Right lobe of liver (tissue), 6 donors: Measurements from ENCODE around the gene KCNJ12. TPM values are rescaled to one million over a fixed set of nuclear protein-coding genes. Genes with fewer than 3 reads are reported as not detected.

Source experiments
- ATAC-seq, 4 donors: fragments of 200-7000 bp; cut with Tn5 transposase; one replicate each; pipeline ENCODE4 v1.9.1; 2020; ENCODE audit warnings: mild to moderate bottlenecking in 4 of 4, moderate library complexity in 4 of 4
- DNase-seq, 3 donors: peaks; one replicate each; pipeline ENCODE4 v3.0.0-alpha.2; 2020
- H3K27ac ChIP-seq, 3 donors: fragments of 200-600 bp; one replicate each; pipeline ENCODE4 v1.8.0; 2022
- H3K27me3 ChIP-seq, 2 donors: fragments of 200-600 bp; one replicate each; pipeline ENCODE4 v1.8.0; 2022
- H3K36me3 ChIP-seq, 4 donors: fragments of 200-600 bp; sonication (generic) in 1 of 4; one replicate each; pipeline versions ENCODE4 v1.5.1 to v1.8.0; 2017 to 2022; ENCODE audit warnings: control low read depth in 1 of 4
- H3K4me1 ChIP-seq, 4 donors: fragments of 200-600 bp; sonication (generic) in 1 of 4; one replicate each; pipeline versions ENCODE4 v1.5.1 to v1.8.0; 2017 to 2022; ENCODE audit warnings: control low read depth in 1 of 4
- H3K4me3 ChIP-seq, 3 donors: fragments of 200-600 bp; one replicate each; pipeline ENCODE4 v1.8.0; 2022
- H3K9me3 ChIP-seq, 4 donors: fragments of 200-600 bp; sonication (generic) in 1 of 4; one replicate each; pipeline versions ENCODE4 v1.5.1 to v1.8.0; 2017 to 2022; ENCODE audit warnings: control low read depth in 1 of 4
- CTCF ChIP-seq, 4 donors: fragments of 200-600 bp in 3 of 4; fragments of 450-650 bp in 1 of 4; IDR thresholded peaks; one replicate each; pipeline versions ENCODE4 v1.5.1 to v1.8.0; 2016 to 2022; ENCODE audit warnings: antibody characterized with exemption in 4 of 4, mild to moderate bottlenecking in 2 of 4
- POLR2A ChIP-seq: fragments of 450-650 bp; IDR thresholded peaks from one replicate; pipeline ENCODE4 v1.6.1; 2017; ENCODE audit warnings: antibody characterized with exemption, mild to moderate bottlenecking
- WGBS: methylation state at CpG from one replicate; pipeline ENCODE4 v1.1.6; 2018; ENCODE audit warnings: low coverage, low lambda C conversion rate; ENCODE audit not compliant: insufficient coverage; ENCODE audit errors: missing lambda C conversion rate; 5-methylcytosine and 5-hydroxymethylcytosine counted together
- intact Hi-C, 2 donors: fragments of 100-400 bp; cut with DNase I; formaldehyde crosslinking; loops; one replicate each; pipeline versions ENCODE4 v1.11.2 to v1.14.1; 2022
- total RNA-seq, 6 experiments: library from RNA; depleted of rRNA in 2 of 6; stranded (reverse); fragments of >200 nt in 2 of 6; fragmentation: NEBNext Ultra II Directional in 3 of 6; extraction: Animal tissue kit (Norgen Biotek cat#: 25700) in 3 of 6; gene quantifications; one replicate each; pipeline versions ENCODE4 v1.1.0 to v1.2.4, GENCODE V29; 2016 to 2023
- donor health status: DM: no; HTN: yes; CAD: no.
- donor health status: DM: no; HTN: no; CAD: no.
- donor health status: DM: no; HTN: no; CAD: no.
- donor health status: DM: no; HTN: yes; CAD: no.
- donor health status: DM: no; HTN: yes; CAD: no.

Gene KCNJ12
- total RNA-seq, 6 experiments from 2014 or later: 0.07 to 2.2 (median 0.23) TPM

- Histone ChIP-seq H3K27ac (no peak overlapping the region), H3K4me3 (no peak overlapping the region), H3K36me3 (no peaks in the 10 kb centered on the region), H3K9me3 (no peaks in the 10 kb centered on the region), H3K27me3 (no peaks in the 10 kb centered on the region), H3K4me1 (no peaks in the 10 kb centered on the region)
- intact Hi-C loops: loop anchor here in 1 of 2 donors (10.0 kb wide), 1 partner anchor 55 kb away; no protein-coding TSS in a partner anchor
- no peak for ATAC-seq
- no peak for DNase-seq
- 38% methylated on average over 3 of the region's 8 CpGs for WGBS
- TF ChIP-seq CTCF (IDR thresholded peaks at IDR 0.05): no peak
- no peak for TF ChIP-seq POLR2A
Observed at GRCh38 chr17:21459536-21459935, 83.4 kb downstream of the KCNJ12 start.

DNA sequence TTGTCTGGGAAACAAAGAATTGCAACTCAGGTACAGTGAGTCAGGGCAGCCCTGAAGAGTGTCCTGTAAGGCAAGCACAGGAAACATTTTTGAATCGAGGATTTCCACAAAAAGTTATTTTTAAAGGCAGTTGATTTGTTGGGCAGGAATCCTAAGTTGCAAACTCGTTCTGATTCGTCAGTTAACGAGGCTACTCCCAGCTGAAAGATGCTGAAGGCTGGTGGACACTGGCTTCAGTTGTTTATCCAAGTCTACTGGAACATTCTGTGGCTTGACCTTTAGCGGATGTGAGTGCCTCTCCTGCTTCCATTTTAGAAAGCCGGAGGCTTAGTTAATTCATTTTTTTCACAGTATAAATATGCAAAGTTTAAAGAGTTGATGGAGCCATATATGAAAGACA, 84.2 kb downstream of the KCNJ12 start:
- intact Hi-C loops: no loop called here
- H3K9me3 ChIP-seq: no peaks in the 10 kb centered on the region
- 40% methylated on average over 6 of the region's 6 CpGs for WGBS
- no peak overlapping the region for H3K4me3 ChIP-seq
- DNase-seq (no peak), ATAC-seq (no peak)
- H3K36me3 ChIP-seq: no peaks in the 10 kb centered on the region
- TF ChIP-seq CTCF (IDR thresholded peaks at IDR 0.05): no peak
- no peak for TF ChIP-seq POLR2A
- no peaks in the 10 kb centered on the region for H3K27me3 ChIP-seq
- no peak overlapping the region for H3K27ac ChIP-seq
- no peaks in the 10 kb centered on the region for H3K4me1 ChIP-seq

DNA sequence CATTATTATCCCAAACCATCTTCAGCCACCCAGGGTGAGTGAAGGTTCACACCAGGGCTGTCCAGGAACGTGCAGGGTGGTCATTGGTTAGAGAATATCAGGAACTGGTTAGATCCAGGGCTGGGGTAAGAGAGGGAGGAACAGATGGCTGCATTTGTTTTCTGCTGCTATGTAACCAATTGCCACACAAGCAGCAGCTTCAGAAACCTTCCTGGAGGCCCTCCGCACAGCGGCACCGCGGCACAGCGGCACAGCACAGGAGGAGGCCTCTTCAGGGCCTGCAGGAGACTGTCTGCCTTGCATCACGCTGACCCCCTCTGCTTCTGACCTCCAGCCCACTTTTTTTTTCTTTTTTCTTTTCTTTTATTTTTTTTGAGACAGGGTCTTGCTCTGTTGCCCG, 86.1 kb downstream of the KCNJ12 start:
- TF ChIP-seq POLR2A (no peak), CTCF (IDR thresholded peaks at IDR 0.05) (no peak)
- H3K27ac ChIP-seq: no peak overlapping the region
- H3K36me3 ChIP-seq: no peaks in the 10 kb centered on the region
- 46% methylated on average over 4 of the region's 8 CpGs for WGBS
- no peak overlapping the region for H3K4me3 ChIP-seq
- intact Hi-C loops: no loop called here
- DNase-seq: no peak
- no peaks in the 10 kb centered on the region for H3K4me1 ChIP-seq
- H3K9me3 ChIP-seq: no peaks in the 10 kb centered on the region
- no peaks in the 10 kb centered on the region for H3K27me3 ChIP-seq
- no peak for ATAC-seq

GRCh38 chr17:21463204-21463661, 87.1 kb downstream of the KCNJ12 start:
- Histone ChIP-seq H3K36me3 (no peaks in the 10 kb centered on the region), H3K4me1 (no peaks in the 10 kb centered on the region), H3K27me3 (no peaks in the 10 kb centered on the region), H3K9me3 (no peaks in the 10 kb centered on the region), H3K4me3 (no peak overlapping the region), H3K27ac (no peak overlapping the region)
- DNase-seq: no peak
- no peak for TF ChIP-seq POLR2A
- TF ChIP-seq CTCF (IDR thresholded peaks at IDR 0.05): no peak
- peak; percentile 13 to 30 (median 24) for ATAC-seq
- intact Hi-C loops: no loop called here
- WGBS: 42% methylated on average over 8 of the region's 11 CpGs
